Breast epithelium (tissue), 3 donors: Measurements from ENCODE around the gene SOX11.

ENCODE experiments used
- POLR2A ChIP-seq: fragments of 450-650 bp; IDR thresholded peaks from one replicate; pipeline ENCODE4 v1.6.1; 2016; ENCODE audit warnings: antibody characterized with exemption, mild to moderate bottlenecking, moderate library complexity
- TF ChIP-seq, protein P1 (sequence below), 3 donors: fragments of 450-650 bp; IDR thresholded peaks; one replicate each; pipeline ENCODE4 v1.5.1; 2016 to 2017; ENCODE audit warnings: antibody characterized with exemption in 3 of 3, mild to moderate bottlenecking in 3 of 3, moderate library complexity in 3 of 3

DNA sequence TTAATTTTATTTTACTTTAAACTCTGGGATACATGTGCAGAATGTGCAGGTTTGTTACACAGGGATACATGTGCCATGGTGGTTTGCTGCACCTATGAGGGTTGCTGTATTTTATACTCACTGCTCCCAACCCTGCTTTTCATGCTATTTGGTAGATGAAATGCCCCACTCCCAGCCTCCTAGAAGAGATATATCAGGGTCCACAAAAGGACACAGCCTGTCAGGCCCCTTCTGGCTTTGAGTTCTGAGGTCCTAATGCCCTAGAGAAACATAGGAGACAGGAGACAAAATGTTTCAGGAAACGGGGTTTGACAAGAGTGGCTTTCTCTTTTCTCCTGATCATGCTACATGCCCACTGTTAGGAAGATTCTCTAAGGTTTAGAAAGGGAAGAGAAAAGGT lies 27.1 kb upstream of the SOX11 start:
- TF ChIP-seq, protein P1, sequence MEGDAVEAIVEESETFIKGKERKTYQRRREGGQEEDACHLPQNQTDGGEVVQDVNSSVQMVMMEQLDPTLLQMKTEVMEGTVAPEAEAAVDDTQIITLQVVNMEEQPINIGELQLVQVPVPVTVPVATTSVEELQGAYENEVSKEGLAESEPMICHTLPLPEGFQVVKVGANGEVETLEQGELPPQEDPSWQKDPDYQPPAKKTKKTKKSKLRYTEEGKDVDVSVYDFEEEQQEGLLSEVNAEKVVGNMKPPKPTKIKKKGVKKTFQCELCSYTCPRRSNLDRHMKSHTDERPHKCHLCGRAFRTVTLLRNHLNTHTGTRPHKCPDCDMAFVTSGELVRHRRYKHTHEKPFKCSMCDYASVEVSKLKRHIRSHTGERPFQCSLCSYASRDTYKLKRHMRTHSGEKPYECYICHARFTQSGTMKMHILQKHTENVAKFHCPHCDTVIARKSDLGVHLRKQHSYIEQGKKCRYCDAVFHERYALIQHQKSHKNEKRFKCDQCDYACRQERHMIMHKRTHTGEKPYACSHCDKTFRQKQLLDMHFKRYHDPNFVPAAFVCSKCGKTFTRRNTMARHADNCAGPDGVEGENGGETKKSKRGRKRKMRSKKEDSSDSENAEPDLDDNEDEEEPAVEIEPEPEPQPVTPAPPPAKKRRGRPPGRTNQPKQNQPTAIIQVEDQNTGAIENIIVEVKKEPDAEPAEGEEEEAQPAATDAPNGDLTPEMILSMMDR (IDR thresholded peaks at IDR 0.05), result no peak
- no peak for TF ChIP-seq POLR2A
